Epidermal melanocyte (primary cell): ENCODE results near the gene SCG5.

Source experiments
- DNase-seq: peaks from one replicate; pipeline ENCODE4 v3.0.0; 2011; ENCODE audit warnings: low spot score; ENCODE audit not compliant: insufficient read length

SCG5 gene

DNA sequence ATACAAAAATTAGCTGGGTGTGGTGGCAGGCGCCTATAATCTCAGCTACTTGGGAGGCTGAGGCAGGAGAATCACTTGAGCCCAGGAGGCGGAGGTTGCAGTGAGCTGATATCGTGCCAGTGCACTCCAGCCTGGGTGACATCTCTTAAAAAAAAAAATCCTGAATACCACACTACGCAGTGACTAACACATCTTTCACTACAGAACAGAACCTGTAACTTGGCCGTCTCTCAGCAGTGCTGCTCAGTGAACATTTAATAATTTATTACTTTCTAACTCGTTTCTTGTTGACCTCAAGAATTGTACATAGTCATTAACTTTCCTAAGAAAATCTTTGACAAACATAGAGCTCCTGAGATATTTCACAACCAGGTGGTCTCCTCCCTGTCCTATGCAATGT lies 80.1 kb downstream of the SCG5 start:
- DNase-seq: no peak

DNA sequence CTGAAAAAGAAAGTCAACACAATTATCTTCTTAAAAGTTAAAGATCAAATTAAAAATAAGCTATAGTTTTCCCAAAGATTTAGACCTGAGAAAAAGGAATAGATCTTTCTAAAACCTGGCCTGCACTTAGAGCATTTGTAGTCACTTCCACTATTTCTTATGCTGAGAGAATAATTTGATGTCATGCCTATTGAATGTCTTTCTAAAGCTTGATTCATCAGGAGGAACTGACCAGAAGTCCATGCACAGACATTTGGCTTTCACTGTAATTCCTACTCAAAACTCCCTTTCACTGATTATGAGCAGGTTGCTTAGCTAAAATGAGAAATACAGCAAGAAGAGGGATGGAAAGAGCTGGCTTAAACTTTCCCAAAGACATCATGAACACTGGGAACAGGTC lies 80.6 kb downstream of the SCG5 start:
- no peak for DNase-seq

GRCh38 chr15:32723171-32723948 lies 81.8 kb downstream of the SCG5 start:
- no peak for DNase-seq

GRCh38 chr15:32729700-32730395 lies 88.3 kb downstream of the SCG5 start:
- DNase-seq: no peak

GRCh38 chr15:32730677-32731654 lies 89.5 kb downstream of the SCG5 start:
- no peak for DNase-seq

DNA sequence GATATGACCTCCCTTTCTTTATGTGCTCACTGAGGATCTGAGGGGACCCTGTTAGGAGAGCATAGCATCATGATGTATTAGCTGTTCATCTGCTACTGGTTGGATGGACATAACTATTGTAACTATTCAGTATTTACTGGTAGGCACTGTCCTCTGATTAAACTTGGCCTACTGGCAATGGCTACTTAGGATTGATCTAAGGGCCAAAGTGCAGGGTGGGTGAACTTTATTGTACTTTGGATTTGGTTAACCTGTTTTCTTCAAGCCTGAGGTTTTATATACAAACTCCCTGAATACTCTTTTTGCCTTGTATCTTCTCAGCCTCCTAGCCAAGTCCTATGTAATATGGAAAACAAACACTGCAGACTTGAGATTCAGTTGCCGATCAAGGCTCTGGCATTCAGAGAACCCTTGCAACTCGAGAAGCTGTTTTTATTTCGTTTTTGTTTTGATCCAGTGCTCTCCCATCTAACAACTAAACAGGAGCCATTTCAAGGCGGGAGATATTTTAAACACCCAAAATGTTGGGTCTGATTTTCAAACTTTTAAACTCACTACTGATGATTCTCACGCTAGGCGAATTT lies 91.2 kb downstream of the SCG5 start:
- no peak for DNase-seq

GRCh38 chr15:32733281-32733680 lies 91.8 kb downstream of the SCG5 start:
- no peak for DNase-seq

GRCh38 chr15:32735989-32736700 lies 94.6 kb downstream of the SCG5 start:
- DNase-seq: no peak

- DNase-seq: no peak
Observed at GRCh38 chr15:32736701-32737061, 95.2 kb downstream of the SCG5 start.

GRCh38 chr15:32737304-32737703 lies 95.8 kb downstream of the SCG5 start:
- DNase-seq: no peak

DNA sequence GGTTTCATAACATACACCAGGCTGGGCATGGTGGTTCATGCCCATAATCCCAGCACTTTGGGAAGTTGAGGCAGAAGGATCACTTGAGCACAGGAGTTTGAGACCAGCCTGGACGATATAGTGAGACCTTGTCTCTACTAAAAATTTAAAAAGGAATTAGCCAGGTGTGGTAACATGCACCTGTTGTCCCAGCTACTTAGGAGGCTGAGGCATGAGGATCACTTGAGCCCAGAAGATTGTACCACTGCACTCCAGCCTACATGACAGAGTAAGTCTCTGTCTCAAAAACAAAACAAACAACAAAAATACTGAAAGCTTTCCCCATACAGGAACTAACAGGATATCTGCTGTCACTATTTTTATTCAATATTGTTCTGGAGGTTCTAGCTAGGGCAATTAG lies 97.2 kb downstream of the SCG5 start:
- no peak for DNase-seq

GRCh38 chr15:32739522-32740063 lies 98.1 kb downstream of the SCG5 start:
- DNase-seq: no peak

GRCh38 chr15:32743411-32744140 lies 102.1 kb downstream of the SCG5 start:
- DNase-seq: no peak

- no peak for DNase-seq
Observed at GRCh38 chr15:32746116-32746857, 104.8 kb downstream of the SCG5 start.
